Skin of body (tissue), 1 donor: ENCODE measurements around the gene LRRC4B. TPM values are rescaled to one million over a fixed set of nuclear protein-coding genes. Genes with fewer than 3 reads are reported as not detected.

Source experiments
- total RNA-seq: library from RNA; depleted of rRNA; stranded (reverse); fragments of >200 nt; gene quantifications from one replicate; pipeline ENCODE4 v1.2.3, GENCODE V29; 2014

LRRC4B gene
- total RNA-seq, 1 donor from 2014 or later, result 5.1 TPM

Other genes starting within 250 kb of the LRRC4B start
- 0.59 TPM for gene KCNC3, start 239.1 kb downstream of the LRRC4B start, total RNA-seq
- gene NAPSA, start 202.8 kb downstream of the LRRC4B start, total RNA-seq, result 0.59 TPM
- gene NR1H2, start 192.0 kb downstream of the LRRC4B start, total RNA-seq, result 26.0 TPM
- 16.0 TPM for gene POLD1, start 184.1 kb downstream of the LRRC4B start, total RNA-seq
- gene SPIB, start 149.5 kb downstream of the LRRC4B start, total RNA-seq, result 0.30 TPM
- gene MYBPC2, start 135.5 kb downstream of the LRRC4B start, total RNA-seq, result 9.3 TPM
- 27.5 TPM for gene EMC10, start 91.9 kb downstream of the LRRC4B start, total RNA-seq
- gene GARIN5A, start 91.6 kb downstream of the LRRC4B start, total RNA-seq, result 0.69 TPM
- 8.1 TPM for gene JOSD2, start 57.2 kb downstream of the LRRC4B start, total RNA-seq
- not detected for gene ASPDH, start 54.5 kb downstream of the LRRC4B start, total RNA-seq
- gene SYT3, start 71.4 kb upstream of the LRRC4B start, total RNA-seq, result 0.10 TPM
- gene C19orf81, start 81.0 kb upstream of the LRRC4B start, total RNA-seq, result not detected
- 2.9 TPM for gene SHANK1, start 151.4 kb upstream of the LRRC4B start, total RNA-seq
- 27.2 TPM for gene CLEC11A, start 154.9 kb upstream of the LRRC4B start, total RNA-seq
- gene GPR32, start 202.0 kb upstream of the LRRC4B start, total RNA-seq, result not detected
- gene ACP4, start 222.0 kb upstream of the LRRC4B start, total RNA-seq, result not detected